Esophagus muscularis mucosa (tissue), 4 donors: Measurements from ENCODE around the gene NIT2.

ENCODE experiments used
- CTCF ChIP-seq, 3 experiments: fragments of 200-600 bp in 2 of 3; fragments of 450-650 bp in 1 of 3; sonication (generic) in 2 of 3; IDR thresholded peaks; one replicate each; pipeline ENCODE4 v1.5.1; 2017 to 2019; ENCODE audit warnings: antibody characterized with exemption in 3 of 3, mild to moderate bottlenecking in 2 of 3, moderate library complexity in 1 of 3
- EP300 ChIP-seq: sonication (generic); formaldehyde crosslinking; IDR thresholded peaks from one replicate; pipeline ENCODE4 v1.6.1; 2017; ENCODE audit warnings: antibody characterized with exemption
- POLR2A ChIP-seq: fragments of 450-650 bp; IDR thresholded peaks from one replicate; pipeline ENCODE4 v1.6.1; 2017; ENCODE audit warnings: antibody characterized with exemption, moderate library complexity, mild to moderate bottlenecking, low read depth
- POLR2AphosphoS5 ChIP-seq, 2 donors: sonication (generic); formaldehyde crosslinking; IDR thresholded peaks; one replicate each; pipeline ENCODE4 v1.6.1; 2017; ENCODE audit warnings: antibody characterized with exemption in 2 of 2

- TF ChIP-seq CTCF (IDR thresholded peaks at IDR 0.05) (no peak), POLR2A (no peak), POLR2AphosphoS5 (IDR thresholded peaks at IDR 0.05) (no peak), EP300 (no peak)
Measured at GRCh38 chr3:100288288-100288894, 46.2 kb upstream of the NIT2 start.
